CD4-positive, alpha-beta T cell treated with Interleukin-6 at 100 ng/mL for 8 hours (primary cell): ENCODE results near the gene GOLGA6L10.
"Not testable (repeated sequence)": the region's sequence is repeated elsewhere in the genome, so short reads cannot be mapped to it uniquely, and the experiment has no call there.

ENCODE experiments used
- DNase-seq: peaks from one replicate; pipeline ENCODE4 v3.0.0-alpha.2; 2020; ENCODE audit warnings: mixed read lengths, low spot score

GOLGA6L10 gene, protein sequence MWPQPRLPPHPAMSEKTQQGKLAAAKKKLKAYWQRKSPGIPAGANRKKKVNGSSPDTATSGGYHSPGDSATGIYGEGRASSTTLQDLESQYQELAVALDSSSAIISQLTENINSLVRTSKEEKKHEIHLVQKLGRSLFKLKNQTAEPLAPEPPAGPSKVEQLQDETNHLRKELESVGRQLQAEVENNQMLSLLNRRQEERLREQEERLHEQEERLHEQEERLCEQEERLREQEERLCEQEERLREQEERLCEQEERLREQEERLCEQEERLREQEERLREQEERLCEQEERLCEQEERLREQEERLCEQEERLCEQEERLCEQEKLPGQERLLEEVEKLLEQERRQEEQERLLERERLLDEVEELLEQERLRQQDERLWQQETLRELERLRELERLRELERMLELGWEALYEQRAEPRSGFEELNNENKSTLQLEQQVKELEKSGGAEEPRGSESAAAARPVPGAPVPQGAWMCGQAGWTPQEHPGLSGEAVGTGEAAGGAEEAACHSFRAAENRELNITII

DNA sequence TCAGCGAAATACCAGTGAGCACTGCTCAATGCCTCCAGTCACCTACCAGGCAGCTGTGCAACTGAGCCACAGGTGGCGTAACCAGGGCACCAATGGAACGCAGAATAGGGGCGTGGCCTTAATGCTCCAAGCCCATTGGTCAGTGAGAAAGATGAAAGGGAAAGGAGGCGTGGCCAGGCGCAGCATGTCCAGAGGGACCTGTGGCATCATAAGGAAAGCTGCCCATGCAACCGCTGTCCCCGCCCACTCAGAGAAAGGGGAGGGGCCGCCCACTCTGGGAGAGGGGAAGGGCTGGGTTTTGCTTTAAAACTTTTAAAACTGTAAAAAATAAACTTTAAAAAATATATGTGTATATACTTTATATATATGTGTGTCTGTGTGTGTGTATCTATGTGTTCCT, at the start of gene GOLGA6L10:
Gene GOLGA6L10 (minus strand): TSS at position 101 of the 400 bp plus-strand sequence. CDS start 100 bp downstream, at position 1.
- not testable (repeated sequence) for DNase-seq

DNA sequence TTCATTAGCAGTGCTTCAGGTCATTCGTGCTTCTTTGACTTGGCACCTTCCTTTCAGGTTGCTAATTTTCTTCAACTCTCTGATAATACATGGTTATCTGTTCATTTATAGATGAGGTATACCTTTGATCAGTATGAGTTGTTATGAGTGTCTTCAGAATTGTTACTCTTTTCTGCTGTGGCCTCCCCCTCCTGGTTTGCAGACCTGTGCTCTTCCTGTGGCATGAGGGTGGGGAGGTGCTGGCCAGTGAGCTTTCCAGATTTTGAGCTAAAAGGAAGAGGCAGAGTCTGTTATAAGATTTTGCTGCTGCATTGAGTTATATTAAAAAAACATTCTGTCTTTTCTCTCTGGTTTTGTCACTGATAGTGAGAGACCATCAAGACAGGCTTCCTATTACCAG, 49.5 kb upstream of the GOLGA6L10 start:
- no peak for DNase-seq

DNA sequence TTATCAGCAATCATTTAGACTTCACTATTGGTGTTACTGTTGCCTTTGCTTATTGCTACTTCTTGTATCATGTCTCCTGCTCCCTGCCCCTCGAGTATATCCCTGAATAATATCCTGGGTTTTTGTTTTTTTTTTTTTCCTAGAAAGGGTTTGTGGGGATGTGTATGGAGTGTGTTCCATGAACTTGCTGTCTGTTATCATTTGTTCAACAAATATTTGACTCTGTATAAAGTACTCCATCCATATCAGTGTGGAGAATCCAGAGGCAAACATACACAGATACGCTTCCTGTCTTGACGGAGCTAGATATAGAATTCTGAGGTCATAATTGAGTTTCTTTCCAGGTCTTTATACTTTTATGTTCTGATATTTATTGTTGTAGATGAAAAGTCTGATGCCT, 48.5 kb upstream of the GOLGA6L10 start:
- no peak for DNase-seq

DNA sequence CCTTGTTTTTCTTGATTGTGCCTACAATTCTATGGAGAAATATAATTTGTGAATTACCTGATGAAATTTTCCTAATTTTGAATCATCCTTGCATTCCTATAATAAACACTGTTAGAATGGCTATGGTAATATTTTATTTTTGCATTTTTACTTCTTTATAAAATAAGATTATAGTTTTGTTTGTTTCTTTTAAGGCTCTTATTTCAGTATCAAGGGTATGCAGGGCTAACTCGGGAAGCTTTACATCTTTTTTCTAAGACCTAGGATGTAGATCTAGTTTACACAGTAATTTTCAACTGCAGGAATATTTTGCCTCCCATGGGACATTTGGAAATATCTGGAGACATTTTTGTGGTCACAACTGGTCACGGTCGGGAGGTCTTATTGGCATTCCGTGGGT, 46.5 kb upstream of the GOLGA6L10 start:
- not testable (repeated sequence) for DNase-seq

DNA sequence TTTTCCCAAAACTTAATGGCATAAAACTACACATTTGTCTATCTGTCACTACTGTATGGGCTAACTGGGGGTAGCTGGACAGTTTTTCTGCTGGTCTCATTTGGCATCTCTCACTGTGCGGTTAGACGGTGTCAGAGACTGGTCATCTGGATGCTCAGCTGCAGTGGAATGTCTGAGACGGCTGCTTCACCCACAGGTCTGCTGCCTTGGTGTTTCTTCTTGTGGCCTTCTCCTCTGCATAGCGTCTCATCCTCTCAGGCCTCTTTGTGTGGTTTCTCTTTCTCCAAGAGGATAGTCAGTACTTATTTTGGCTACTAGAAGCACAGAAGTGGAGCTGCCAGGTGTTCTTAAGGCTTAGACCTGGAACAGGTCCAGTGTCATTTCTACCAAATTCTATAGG, 44.4 kb upstream of the GOLGA6L10 start:
- DNase-seq, result no peak

DNA sequence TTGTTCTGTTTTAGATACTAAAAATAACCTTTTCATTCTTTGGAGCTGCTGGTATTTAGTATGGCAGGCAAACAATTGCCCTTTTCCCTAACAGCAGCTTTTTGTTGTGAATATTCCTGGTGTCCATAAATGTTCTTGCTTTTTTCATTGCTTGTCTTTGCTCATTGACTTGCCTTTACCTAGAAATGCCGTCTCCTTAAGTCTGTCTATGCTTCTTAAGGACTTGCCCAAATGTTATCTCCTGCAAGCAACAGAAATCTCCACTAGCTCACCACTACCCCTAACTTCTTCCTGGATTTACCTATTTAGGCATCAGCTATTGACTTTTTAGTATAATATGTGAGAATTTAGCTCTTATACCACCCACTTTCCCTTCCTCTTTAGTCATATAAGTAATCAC, 42.8 kb upstream of the GOLGA6L10 start:
- DNase-seq, result not testable (repeated sequence)

DNA sequence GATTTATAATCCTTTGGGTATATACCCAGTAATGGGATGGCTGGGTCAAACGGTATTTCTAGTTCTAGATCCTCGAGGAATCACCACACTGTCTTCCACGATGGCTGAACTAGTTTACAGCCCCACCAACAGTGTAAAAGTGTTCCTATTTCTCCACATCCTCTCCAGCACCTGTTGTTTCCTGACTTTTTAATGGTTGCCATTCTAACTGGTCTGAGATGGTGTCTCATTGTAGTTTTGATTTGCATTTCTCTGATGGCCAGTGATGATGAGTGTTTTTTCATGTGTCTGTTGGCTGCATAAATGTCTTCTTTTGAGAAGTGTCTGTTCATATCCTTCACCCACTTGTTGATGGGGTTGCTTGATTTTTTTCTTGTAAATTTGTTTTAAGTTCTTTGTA, 40.9 kb upstream of the GOLGA6L10 start:
- DNase-seq, result not testable (repeated sequence)

DNA sequence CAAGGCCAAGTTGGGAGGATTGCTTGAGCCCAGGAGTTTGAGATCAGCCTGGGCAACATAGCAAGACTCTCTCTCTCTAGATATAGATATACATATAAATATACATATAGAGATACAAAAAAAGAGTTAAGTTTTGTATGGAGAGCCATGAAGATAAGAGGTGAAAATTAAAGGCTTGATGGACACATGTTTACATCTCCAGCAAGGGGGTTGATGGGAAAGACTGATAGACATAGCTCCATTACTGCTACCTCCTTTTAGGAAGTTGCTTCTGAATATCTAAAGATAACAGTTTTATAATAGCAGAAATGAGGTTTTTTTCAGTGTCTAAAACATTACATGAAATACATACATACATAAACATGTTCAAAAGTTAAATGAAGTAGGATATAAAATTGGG, 37.9 kb upstream of the GOLGA6L10 start:
- not testable (repeated sequence) for DNase-seq

DNA sequence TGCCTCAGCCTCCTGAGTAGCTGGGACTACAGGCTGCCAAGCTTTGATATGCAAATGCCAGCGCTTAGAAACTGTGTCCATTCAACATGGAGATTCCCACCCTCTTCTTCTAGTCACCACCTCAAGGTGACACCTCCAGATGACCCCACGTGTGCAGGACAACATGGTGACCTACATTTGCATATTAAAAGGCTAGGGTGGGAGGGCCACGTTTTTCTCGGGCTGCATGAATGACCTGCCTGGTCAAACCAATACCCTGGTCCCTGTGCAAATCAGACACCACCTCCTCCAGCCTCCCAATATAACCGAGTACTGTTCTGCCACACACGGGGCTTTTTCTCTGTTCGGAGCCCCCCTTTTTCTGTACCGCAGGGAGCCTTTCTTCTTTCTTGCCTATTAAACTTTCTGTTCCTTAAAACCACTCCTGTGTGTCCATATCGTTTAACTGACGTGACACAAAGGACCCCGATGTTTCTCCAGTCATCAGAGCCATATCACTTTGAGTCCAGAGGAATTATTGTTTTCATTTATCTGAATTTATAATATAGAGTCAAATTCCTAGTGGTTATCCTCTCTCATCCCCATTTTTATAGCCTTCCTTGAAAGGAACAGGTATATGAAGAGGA, 32.2 kb upstream of the GOLGA6L10 start:
- DNase-seq, result not testable (repeated sequence)

DNA sequence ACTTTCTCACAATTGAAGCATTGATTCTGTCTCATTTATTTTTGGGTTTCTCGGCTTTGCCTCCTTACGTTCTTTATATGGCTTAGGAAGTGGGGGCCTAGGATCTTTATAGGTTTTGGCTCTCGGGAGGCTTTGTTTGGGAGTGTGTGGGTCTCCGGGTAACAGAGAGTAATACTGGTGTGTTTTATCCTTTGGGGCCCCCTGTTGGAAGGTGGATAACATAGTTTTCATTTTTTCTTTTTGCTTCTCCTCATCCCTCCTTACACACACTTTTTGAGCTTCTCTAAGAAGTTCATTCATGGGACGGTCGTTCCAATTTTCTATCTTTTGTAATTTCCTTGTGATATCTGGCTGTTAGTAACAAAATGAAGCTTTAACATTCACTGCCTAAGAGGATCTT, 30.3 kb upstream of the GOLGA6L10 start:
- not testable (repeated sequence) for DNase-seq

DNA sequence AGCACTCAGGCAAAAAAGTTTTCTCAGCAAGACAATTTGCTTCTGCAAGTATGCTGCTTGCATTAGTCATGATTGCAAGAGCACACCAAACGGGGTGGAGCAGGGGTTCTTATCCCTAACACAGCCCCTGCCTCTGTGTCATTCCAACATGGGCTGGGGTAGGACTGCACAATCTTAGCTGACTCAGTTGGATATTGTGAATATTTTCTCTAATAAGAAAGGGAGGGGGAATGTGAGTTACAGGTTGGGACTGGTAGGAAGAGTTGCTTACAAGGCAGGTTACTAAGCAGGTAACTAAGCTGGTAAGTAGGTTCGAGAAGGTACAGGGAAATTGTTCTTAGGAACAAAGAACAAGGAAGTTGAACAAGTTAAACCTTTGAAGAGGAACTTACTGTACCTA, 24.4 kb upstream of the GOLGA6L10 start:
- DNase-seq, result not testable (repeated sequence)

DNA sequence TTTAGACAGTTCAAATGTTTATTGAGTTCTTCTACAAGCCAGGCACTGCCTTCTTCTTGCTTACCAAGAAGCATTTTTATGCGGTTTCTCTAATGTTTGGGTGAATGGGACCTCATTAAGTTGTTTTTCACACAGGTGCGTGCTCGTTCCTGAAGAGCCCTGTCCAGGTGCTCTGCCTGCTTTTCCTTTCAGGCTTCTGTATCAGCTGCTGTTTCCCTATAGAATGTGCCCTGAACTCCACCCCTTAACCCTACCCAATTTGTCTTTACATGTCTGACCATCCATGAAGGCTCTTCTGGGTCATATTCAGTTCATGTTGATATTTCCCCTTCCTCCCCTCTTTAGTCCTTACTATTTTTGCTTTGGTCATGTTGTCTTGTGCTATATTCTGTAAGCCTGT, 22.4 kb upstream of the GOLGA6L10 start:
- DNase-seq, result no peak

DNA sequence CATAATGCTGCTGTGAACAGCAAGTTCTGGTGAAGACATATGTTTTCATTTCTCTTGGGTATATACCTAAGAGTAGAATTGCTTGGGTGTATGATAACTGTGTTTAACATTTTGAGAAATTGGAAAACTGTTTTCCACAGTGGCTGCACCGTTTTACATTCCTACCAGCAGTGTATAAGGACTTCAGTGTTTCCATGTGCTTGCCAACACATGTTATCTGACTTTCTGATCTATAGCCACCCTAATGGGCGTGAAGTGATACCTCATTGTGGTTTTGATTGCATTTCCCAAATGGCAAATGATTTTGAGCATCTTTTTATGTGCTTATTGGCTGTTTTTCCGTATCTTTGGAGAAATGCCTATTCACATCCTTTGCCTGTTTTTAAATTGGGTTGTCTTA, 18.5 kb upstream of the GOLGA6L10 start:
- DNase-seq, result not testable (repeated sequence)

DNA sequence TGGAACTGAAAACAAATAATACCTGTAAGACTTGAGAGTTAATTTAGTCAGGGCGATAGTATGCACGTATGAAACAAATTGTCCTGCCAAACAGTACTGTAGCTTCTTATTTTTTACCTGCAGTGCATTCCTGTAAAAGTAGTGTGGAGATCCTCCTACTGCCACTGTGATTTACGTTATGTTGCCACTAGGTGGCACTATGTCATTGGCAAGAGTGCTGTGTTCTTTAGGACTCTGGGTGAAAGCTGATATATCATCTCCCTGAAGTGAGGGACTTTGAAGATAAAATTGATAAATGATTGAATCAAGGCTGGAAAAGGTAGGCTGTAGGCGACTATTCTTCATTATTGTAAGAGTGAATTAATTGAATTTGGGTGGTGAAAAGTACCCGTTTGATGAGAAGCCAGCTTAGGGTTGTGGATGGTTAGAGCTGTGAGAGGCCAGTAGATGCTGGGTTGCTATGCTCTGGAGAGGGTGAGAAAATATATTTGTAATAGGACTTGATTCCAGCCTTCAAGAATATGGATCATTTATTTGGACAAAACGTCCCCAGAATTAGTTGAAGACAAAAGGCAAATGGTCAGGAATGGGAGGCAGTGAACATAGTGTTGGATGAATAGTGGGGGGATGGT, 16.5 kb upstream of the GOLGA6L10 start:
- DNase-seq, result not testable (repeated sequence)

DNA sequence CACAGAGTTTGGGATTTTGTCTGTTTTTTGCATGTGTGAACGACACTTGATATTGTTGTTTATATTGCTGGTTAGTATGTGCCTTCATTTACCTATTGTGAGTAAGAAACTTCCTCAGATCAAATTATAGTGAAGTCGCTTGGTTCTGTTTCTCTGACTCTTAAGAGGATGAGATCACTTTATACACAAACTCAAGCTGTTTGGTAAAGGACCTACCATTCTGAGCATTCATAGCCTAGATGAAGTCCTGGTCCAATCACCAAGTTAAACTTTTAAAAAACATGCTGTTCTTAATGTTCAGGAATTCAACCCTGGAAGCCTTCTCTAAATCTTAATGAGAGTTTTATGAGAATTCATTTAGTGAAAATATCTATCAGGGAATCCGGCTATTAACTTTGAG, 15.3 kb upstream of the GOLGA6L10 start:
- DNase-seq, result not testable (repeated sequence)

DNA sequence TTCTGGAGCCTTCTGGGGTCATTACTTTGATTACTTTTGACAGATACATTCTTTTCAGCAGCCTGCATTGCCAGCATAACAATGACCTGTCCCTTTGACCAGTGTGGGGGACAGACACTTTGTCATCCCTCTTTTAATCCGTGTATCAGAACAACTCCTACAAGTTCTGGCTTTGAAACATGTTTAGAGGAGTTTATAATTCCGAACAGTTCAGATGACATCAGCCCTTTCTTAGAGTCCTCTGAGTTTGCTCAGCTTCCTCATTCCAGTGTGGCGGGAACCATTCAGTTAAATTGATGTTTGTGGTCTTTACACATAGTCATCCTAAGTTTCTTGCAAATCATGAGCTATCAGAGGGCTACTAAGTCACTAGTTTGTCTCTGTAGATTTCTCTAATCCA, 13.5 kb upstream of the GOLGA6L10 start:
- DNase-seq, result not testable (repeated sequence)

DNA sequence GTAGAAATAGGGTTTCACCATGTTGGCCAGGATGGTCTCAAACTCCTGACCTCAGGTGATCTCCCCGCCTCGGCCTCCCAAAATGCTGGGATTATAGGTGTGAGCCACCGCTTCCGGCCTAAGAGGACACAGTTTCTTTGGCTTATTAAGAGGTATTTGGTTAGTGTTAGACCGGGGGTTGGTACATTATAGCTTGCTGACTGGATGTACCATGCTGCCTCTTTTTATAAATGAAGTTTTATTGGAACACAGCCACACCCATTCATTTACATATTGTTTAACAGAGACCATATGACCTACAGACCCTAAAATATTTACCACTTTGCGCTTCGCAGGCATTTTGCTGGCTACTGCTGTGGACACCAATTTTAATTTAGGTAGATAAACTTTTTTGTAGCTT, 11.3 kb upstream of the GOLGA6L10 start:
- DNase-seq, result not testable (repeated sequence)

DNA sequence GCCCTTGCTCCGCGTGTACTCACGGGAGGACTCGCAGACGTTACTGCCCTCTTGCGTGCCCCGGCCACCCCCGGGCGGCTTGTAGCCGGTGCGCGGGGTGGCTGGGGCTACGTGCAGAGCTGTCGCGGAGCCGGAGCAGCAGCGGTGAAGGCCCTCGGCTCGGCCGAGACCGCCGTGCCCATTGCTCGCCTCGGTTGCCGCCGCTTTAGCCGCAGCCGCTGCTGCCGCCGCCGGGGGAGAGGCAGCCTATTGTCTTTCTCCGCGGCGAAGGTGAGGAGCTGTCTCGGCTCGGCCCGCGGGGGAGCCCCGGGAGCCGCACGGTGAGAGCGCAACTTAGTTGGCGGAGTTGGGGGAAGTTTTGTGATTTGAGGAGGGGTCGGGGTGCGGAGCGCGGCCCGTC, 5.8 kb upstream of the GOLGA6L10 start:
- not testable (repeated sequence) for DNase-seq

DNA sequence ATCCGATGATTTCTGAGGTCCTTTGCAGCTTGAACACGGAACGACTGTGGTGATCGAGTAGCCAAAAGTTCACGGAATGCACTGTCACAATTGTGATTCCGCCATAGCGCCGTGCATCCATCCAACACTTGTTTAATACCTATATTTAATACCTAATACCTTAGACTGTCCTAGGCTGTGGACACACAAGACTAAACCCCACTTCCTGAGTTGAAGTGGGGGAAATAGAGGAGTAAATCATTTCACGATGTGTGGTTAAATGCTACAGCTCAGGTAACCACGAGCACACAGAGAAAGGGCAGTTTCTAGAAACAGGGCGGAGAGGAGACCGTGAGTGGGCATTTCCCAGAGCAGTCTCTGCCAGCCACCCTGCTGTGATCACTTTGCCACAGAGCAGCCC, 5.3 kb upstream of the GOLGA6L10 start:
- DNase-seq, result not testable (repeated sequence)

DNA sequence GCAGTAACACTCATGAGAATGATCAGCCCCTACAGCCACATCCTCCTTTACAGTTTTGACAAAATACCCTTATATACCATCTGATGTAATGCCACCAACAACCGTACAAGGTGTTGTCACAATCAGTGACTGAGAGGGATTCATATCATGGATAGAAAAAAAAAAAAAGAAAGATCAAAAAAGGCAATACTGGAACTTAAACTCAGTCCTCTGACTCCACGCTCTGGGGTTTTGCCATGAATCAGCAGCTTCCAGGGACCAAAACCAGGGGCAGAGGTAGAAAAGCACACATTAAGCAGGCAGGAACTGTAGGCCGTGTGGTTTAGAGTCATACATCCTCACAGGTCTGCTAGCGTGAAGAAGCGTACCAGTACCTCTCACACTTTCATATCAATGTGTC, 1.6 kb downstream of the GOLGA6L10 start:
- DNase-seq, result not testable (repeated sequence)

DNA sequence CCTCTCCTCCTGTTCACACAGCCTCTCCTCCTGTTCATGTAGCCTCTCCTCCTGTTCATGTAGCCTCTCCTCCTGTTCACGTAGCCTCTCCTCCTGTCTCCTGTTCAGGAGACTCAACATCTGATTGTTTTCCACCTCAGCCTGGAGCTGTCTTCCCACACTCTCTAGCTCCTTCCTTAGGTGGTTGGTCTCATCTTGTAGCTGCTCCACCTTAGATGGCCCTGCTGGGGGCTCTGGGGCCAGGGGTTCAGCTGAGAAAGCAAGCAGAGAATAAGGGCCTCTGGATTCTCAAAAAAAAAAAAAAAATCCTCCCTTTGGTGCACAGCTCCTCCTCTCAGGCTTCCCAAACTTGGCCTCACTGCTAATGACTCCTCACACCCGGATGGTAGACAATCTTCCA, 4.1 kb downstream of the GOLGA6L10 start:
- DNase-seq, result not testable (repeated sequence)

DNA sequence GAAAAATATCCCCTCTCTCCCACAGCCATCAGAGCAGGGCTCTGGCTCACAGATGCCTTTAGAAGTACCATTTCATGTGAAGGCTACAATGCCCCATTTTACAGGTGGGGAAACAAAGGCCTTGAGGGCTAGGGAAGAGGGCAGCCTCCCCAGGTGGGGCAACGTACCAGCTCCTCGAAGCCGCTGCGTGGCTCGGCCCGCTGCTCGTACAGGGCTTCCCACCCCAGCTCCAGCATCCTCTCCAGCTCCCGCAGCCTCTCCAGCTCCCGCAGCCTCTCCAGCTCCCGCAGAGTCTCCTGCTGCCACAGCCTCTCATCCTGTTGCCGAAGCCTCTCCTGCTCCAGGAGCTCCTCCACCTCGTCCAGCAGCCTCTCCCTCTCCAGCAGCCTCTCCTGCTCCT, 4.9 kb downstream of the GOLGA6L10 start:
- DNase-seq, result not testable (repeated sequence)

DNA sequence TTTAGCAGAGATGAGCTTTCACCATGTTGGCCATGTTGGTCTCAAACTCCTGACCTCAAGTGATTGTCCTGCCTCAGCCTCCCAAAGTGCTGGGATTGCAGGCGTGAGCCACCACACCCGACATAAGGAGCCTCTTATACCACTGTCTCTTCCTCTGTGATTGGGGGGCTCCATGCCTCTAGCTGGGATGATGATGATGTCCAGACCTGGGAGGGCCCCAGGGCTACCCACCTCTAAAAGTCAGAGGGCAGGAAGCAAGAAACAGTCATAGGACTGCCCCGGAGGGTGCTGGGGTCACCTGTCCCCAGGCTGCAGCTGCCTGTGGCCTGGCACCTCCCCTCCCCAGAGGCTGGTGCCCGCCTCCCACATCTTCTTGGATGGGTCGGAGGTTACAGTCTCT, 5.4 kb downstream of the GOLGA6L10 start:
- not testable (repeated sequence) for DNase-seq
